HG02610 (cell line): ENCODE measurements around the gene BZW1.
A peak's percentile ranks its signal among the peaks of the same experiment; 100 is the strongest.
"Not testable (repeated sequence)": the region's sequence is repeated elsewhere in the genome, so short reads cannot be mapped to it uniquely, and the experiment has no call there.

Experiments used
- ATAC-seq: cut with Tn5 transposase; IDR thresholded peaks from one replicate; pipeline ENCODE4 v1.9.1; 2021; ENCODE audit warnings: mild to moderate bottlenecking, moderate library complexity; ENCODE audit not compliant: unreplicated experiment

The BZW1 gene

DNA sequence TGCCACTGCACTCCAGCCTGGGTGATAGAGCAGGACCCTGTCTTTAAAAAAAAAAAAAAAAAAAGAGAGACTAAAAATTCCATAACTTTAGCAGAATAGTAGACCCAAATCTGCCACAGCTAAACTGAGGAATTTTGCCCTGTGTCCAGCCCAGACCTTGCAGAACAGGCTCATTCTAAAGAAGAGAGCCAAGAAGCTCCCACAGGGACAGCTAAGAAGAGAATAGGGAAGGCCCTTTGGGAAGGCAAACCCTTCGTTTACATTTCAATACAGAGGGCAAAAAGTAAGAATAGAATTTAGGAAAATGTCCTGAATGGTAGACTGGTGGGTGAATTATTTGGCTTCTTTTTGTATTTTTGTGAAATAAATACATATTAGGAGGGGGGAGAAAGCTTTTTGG, 21.5 kb upstream of the BZW1 start:
- no peak for ATAC-seq

DNA sequence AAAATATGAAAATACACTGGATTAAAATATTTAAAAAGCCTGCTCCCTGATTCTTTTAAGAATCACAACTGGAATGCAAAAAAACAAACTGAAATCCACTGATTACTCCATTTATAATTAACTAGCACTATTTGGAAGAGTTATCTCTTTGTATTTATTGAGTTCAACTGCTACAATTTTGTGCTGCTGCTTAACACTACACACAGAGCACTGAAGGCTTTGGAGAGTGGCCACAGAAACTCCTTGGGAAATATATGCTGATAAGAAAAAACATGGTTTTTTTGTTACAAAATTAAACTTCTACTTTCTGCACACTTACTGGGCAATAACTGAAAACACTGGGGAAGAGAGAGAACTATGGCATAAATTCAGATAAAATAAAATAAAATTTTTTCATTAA, 19.8 kb upstream of the BZW1 start:
- no peak for ATAC-seq

DNA sequence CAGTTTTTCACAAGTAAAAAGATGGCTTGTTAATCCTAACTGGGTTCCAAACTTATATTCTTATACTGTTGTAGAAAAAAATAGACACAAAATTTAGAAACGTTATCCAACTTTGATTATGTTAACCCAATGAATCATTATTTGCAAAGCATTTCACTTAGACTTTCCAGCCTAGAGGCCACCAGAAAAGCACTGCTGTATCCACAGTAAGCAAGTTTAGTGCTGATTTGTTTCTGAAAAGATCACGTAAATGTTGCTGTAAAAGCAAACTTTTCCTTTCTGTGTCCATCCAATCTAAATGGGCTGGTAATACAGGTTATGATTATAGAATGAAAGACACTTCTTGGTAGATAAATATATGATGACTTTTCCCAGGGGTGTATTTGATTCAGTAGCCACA, 17.6 kb upstream of the BZW1 start:
- ATAC-seq: no peak

DNA sequence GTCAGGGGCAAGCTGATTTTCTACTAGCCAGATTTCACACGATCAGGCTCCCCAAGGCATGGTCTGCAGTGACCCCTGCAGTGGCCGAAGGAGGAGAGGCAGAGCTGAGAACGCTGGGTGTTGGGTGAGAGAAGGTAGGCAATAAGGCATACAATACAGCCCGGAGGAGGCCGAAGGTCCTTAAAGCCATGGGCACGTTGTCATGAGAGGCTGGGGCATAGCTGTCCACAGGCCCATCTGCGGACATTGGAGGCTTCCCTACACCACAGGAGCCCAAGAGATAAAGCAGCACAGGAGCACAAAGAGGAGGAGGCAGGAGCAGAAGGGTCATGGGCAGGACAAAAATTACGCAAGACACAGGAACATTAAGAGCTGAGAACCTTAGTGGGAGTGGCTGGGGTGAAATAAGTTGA, 16.7 kb upstream of the BZW1 start:
- ATAC-seq: no peak

DNA sequence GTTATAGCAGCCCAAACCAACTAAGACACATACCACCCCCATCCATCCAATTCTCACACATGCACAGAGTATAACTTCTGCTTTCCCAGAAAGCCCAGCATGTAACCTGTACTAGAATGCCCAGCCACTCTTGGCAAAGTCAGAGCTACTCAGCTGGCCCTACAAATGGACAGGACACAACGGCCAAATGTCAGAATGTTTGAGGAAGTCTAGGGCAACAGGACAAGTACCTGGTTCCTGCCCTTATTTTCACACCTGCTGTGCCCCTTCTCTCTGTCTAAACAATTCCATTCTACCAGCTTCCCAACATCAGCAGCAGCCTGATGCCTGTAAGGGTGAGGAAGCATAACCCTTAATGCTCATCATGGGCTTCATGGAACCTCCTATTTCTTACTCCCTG, 15.1 kb upstream of the BZW1 start:
- ATAC-seq: no peak

DNA sequence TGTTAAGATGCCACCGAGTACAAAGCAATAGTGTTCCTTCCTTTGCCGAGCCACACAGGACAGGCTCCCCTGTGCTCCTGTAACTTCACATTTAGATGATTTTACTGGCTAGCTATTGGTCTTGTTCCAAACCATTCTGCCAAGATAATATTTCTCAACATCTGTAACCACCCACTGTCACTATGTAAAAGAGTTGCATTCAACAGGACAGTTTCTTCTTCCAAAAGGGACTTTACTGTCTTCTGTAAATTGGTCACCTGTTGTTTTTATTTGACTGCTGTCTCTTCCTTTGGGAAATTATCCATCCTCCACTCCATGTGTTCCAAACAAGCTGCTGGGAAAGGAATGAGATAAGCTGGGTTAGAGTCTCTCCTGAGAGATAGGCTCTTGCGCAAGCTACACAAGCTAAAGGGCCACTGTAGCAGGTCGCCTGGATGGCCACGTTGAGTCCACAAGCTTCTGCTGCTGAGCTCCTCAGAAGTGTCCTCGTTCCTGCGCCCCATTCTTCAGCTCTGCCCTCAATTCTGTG, 14.4 kb upstream of the BZW1 start:
- ATAC-seq: no peak

DNA sequence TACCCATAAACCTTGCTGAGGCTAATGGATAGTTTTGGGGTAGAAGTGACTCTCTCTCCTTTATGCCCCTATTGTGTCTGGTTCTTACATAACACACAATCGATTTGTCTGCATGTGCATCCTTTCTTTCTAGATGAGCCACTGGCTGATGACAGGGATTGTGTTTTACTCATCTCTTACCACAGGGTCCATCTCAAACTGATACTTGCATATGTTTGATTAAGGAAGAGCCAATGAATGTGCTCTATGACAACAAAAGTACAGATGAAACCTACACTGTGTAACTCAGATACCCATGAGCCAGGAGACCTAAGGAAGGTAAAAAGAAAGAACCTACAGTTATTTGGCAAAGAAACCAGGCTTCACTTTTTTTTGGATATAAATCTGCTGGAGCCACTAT, 13.2 kb upstream of the BZW1 start:
- no peak for ATAC-seq

DNA sequence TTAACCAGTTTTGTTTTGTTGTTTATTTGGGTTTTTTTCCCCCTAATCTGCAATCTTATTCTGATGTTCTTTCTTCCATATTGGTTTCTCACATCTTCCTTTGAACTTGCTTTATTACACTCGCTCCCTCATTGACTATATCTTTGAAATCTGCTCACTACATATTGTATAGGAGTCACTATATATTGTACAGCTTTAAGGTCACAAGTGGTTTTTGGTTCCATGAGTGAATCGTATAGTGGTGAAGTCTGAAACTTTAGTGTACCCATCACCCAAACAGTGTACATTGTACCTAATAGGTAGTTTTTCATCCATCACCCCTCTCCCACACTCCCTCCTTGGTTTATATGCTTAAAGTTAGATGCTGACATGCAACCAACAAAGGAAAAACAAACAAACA, 11.3 kb upstream of the BZW1 start:
- ATAC-seq: no peak

DNA sequence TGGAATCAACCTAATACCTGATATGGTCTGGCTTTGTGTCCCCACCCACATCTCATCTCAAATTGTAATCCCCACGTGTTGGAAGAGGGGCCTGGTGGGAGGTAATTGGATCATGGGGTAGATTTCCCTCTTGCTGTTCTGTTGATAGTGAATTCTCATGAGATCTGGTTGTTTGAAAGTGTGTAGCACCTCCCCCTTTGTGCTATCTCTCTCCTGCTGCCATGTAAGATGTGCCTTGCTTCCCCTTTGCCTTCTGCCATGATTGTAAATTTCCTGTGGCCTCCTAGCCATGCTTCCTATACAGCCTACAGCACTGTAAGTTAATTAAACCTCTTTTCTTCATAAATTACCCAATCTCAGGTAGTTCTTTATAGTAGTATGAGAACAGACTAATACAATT, 10.3 kb upstream of the BZW1 start:
- not testable (repeated sequence) for ATAC-seq

DNA sequence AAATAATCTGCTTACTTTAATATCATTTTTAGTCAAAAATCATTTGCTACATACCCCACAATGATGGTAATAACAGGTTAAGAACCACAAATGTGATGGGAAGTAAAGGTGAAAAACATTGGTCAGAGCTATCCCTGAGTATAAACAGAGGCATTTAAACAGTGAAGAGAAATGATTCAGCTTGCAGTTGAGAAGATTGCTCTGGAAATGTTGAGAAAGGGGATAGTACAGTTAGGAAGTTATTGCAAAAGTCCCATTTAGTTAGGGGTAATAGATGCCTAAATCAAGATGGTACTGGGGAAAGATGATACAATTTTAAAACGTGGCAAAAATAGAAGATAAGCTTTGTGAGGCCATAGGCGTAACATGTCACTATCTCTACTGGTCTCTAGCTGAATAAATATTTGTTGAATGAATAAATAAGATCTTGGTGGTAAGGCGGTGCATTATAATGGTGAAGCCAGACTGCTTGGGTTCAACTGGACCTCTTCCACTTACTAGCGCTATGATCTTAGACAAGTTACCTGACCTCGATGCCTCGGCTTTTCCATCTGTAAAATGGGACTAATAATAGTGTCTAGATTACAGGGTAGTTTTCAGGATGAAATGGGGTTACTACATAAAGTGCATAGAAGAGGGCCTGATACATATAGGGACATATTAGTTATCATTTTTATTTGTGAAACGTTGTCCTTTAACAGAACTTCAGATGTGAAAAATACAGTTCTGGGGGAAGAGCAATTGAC, 2.0 kb upstream of the BZW1 start:
- no peak for ATAC-seq

DNA sequence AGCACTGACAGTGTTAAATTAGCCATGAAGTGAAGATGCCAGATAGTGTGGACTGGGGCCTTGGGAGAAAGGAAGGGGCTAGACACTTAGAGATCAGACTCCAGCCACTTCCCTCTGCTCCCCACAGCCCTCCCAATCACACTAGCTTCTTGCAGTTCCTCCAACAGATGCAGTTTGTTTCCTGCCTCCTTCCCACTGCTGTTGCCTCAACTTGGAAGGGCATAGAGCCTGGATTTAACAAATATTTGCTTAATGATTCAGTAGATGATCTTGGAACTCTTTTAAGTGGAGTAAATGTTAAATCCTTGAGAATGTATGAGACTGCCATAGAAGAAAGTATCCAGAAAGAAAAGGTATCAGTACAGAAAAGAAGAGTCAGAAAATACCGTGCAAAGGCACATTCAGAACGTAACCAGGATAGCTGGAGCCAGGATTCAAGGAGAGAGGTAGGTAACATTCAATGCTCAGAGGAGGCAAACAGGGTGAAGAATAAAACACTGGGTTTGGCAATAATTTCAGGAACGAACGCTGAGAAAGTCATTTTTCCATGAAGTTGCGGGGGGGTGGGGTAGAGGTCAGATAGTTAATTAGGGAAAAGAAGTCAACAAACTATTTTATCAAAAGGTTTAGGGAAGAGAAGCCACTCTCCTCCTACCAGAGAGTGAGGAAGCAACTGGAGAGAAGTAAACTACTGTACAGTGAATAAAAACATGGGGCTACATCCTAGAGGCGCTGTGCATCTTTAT, 1.3 kb upstream of the BZW1 start:
- ATAC-seq: no peak

DNA sequence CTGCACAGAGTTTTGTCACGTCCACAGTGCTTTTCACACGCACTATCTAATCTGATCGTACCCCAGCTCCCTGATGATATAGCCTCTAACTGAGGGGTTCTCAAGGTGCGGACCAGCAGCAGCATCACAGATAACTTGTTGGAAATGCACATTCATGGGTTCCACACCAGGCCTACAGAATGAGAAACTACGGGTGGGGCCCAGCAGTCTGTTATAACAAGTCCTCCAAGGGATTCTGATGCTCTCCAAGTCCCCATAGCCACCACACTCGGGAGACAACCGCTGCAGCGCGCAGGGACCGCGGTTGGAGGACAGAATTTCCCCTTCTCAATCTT, 745 bp upstream of the BZW1 start:
- no peak for ATAC-seq

DNA sequence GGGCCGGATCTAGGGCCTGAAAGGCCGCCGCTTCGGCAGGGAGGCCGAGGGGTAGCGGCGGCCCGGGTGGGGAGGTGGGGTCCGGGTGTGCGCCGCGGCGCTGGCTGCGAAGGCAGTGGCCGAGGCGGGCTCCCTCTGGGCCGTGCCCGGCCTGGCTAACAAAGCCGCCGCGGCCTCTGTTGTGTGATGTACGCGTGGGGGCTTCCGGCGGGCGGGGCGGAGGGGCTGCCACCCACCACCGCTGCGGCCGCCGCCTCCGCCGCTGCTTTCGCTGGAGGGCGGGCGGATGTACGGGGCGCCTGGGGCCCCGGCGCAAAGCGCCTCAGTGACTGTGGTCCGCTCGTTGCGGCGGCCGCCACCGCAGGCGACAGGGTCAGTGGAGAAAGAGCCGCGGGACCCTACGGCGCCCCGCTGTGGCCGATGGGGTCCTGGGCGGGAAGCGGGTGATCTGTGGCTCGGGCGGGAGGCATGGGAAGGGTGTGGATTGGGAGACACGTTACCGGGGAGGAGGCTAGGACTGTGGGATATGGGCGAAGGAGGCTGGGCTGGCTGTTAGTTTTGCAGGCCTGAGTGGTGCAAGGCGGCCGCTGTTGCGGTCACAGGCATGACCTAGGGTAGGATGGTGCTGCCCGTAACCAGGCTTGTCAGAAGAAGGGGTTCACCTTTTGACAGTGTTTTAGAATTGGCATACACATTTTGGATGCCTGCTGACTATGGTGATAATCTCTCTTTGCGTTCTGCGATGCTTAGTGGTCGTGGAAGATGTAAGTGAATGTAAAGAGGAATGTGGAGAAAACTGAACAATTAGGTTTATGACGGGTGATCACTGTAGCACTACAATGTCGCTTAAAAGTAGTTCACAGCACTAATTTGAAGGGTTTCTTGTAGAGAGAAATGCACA, 662 bp downstream of the BZW1 start:
- ATAC-seq: peak; percentile 23

DNA sequence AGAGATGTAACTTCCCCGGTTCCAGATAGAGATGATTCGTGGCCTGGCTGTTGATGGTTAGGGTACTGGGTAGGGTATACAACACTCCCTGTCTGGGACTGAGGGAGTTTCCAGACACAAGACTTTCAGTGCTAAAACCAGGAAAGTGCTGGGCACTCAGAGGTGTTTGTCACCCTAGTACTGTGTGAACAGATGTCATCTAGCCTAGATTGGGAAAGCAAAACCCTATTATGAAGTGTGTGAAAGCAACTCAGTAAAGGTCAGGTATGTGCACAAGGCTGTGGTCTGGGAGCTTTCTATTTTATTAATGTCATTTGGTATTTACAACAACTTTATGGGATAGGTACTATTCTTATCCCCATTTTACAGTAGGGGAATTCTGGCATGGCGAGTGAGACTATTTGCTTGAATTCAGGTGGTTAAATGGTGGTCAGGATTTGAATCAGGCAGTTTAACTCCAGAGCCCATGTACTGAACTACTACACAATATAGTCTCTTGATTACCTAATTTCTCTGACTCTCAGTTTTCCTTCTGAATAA, 2.6 kb downstream of the BZW1 start:
- peak; percentile 49 for ATAC-seq

DNA sequence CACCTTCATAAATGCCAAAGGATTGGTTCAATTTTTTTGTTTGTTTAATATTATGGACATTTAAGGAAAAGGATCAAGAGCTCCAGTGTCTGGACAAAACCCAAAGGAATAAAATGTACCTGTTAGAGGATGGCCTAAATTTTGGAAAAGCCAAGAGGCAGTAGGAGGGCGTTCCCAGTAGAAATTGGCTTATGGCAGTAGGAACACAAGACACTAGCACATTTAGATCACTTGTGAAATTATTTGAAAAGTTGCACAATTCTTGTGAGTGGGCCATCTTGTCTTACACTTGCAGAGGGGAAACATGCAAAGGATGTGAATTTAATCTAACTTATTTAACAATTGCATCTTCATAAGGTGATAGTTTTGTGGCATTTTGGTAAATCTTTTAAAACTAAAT, 3.2 kb downstream of the BZW1 start:
- ATAC-seq: no peak

DNA sequence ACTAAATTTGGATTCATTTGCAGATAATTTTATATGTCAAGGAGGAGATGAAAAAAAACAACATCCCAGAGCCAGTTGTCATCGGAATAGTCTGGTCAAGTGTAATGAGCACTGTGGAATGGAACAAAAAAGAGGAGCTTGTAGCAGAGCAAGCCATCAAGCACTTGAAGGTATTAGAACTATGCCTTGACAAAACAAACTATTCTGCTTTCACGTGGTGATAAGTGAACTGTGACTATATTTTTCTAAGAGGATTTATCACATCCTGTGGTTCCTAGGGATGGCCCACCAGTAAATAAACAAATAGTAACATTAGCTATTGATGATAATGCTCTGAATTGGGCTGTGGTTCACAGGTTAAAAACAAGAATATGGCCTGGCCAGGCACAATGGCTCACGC, 7.0 kb downstream of the BZW1 start:
- ATAC-seq: not testable (repeated sequence)

DNA sequence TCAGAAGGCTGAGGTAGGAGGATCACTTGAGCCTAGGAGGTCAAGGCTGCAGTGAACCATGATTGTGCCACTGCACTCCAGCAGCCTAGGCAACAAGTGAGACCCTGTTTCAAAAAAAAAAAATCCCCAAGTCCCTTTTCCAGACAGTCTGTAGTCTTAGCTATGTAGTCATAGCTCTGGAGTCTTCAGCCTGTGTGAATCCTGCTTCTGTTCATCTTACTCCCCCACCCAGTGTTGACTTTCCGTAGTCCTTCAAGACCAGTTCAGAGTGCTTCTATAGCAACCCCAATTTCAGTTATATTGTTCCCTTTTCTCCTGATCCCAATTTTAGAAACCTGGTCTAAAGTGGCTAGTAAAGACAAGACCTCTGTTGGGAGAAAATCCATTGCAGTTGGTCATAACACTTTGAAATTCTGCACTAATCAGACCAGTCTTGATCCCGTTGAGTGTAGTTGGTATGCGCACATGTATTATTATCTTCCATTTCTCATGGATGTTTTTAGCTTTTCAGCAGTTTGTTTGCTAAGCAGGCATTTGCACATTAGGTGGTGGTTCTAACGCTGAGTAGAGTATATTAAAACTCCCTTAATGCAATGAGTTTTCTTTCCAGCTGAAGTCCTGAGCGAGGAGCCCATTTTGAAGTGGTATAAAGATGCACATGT, 9.0 kb downstream of the BZW1 start:
- no peak for ATAC-seq

DNA sequence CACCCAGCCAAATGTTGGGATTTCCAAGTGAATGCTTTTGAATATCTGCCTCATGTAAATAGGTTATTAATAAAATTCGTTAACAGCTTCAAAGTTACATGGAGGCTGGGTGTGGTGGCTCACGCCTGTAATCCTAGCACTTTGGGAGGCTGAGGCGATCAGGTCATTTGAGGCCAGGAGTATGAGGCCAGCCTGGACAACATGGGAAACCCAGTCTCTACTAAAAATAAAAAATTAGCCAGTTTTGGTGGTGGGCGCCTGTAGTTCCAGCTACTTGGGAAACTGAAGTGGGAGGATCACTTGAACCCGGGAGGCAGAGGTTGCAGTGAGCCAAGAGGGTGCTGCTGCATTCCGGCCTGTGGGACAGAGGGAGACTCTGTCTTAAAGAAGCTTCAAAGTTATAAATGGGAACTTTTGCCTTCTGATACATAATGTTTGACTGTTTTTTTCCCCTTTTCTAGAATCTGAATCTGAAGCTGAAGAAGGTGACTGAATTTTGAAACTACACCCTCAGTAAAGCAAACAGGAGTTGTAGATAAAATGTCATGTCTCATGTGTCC, 10.1 kb downstream of the BZW1 start:
- no peak for ATAC-seq

DNA sequence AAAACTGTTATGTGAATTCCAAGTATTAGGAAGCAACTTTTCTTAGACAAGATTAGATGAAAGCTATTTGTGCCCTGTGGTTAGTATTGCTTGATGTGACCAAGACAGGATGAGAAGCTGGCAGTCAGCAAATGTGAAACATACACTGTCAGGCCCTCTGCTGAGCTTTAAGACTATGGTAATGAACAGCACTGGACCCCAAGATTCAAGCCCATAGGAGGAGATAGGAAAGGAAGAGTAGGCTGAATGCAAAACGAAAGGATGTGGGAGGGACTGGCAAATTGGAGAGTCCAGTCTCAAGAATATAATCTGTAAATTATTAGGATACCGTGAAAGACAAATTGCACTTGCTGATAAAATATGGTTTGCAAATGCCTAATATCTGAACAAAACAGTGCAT, 16.4 kb downstream of the BZW1 start:
- ATAC-seq: no peak

DNA sequence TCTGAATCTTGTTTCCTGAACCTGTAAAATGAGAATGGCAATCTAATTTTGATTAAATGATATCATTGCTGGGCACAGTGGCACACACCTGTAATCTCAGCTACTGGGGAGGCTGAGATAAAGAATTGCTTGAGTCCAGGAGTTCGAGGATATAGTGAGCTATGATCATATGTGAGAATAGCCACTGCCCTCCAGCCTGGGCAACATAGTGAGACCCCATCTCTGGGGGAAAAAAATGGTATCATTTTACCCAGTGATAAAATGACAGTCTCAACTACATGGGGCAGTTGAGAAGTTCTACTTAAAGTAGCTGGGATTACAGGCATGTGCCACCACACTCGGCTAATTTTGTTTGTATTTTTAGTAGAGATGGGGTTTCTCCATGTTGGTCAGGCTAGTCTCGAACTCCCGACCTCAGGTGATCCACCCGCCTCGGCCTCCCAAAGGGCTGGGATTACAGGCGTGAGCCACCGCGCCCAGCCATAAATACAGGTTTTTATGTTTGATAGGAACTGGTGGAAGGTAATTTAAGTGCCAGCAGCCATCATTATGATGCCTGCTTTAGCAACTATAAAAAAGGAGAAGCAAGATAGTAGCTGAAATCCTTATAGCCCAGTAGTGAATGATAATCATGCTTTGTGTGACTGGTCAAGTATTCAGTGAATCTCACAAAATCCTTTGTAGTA, 17.0 kb downstream of the BZW1 start:
- ATAC-seq: no peak
